H1 (cell line): ENCODE data around the gene CDYL. TPM values are rescaled to one million over a fixed set of nuclear protein-coding genes. Genes with fewer than 3 reads are reported as not detected.

Experiments used
- EZH2 ChIP-seq: fragments of 200-600 bp; sonication (generic); IDR thresholded peaks from 2 replicates; pipeline ENCODE4 v1.7.1; 2012; ENCODE audit warnings: low read depth, mild to moderate bottlenecking, moderate library complexity, low read length, inconsistent platforms; ENCODE audit not compliant: severe bottlenecking
- KDM4A ChIP-seq: IDR thresholded peaks from one replicate; pipeline ENCODE4 v1.7.1; 2012; ENCODE audit warnings: low read depth, mild to moderate bottlenecking, moderate library complexity, low read length, inconsistent platforms; ENCODE audit not compliant: severe bottlenecking
- RBBP5 ChIP-seq: IDR thresholded peaks from 2 replicates; pipeline ENCODE4 v1.7.1; 2012; ENCODE audit warnings: low read depth, mild to moderate bottlenecking, inconsistent platforms, low read length, moderate library complexity, borderline replicate concordance
- SAP30 ChIP-seq: fragments of 300-600 bp; sonication (generic); IDR thresholded peaks from 2 replicates; pipeline ENCODE4 v1.7.1; 2012; ENCODE audit warnings: low read length, moderate library complexity, mild to moderate bottlenecking, inconsistent platforms; ENCODE audit not compliant: insufficient read depth, insufficient replicate concordance
- USF2 ChIP-seq: IDR thresholded peaks from 2 replicates; pipeline ENCODE4 v1.6.1; 2011; ENCODE audit warnings: low read length, improper control_type of control experiment
- polyA plus RNA-seq, 7 experiments: library from polyadenylated mRNA; depleted of rRNA in 3 of 7; stranded (reverse) in 5 of 7; unstranded in 2 of 7; fragments of >200 nt in 5 of 7; fragments of 200-250 nt in 2 of 7; gene quantifications; 1 replicate in 5 of 7; 2 replicates in 1 of 7; 4 replicates in 1 of 7; pipeline versions ENCODE4 v1.2.1 to v1.2.3, GENCODE V29; 2011 to 2013; ENCODE audit warnings: missing spikeins in 2 of 7, mixed read lengths in 2 of 7
- total RNA-seq: library from RNA; stranded (reverse); fragmentation: NEBNext Ultra II Directional; extraction: Animal tissue kit (Norgen Biotek cat#: 25700); gene quantifications from 2 replicates; pipeline ENCODE4 v1.2.1, GENCODE V29; 2021

CDYL gene
- total and polyA plus RNA-seq, 2 of the 8 experiments (the other 6 are each of a cell fraction or from before 2014, with no cell fraction given): 56.4 to 119 TPM

GRCh38 chr6:4860387-4860786, 84.2 kb downstream of the CDYL start (continued):
- TF ChIP-seq SAP30 (no peak), RBBP5 (no peak), USF2 (no peak), KDM4A (no peak), EZH2 (no peak)
